NCI-H146 (cell line): ENCODE results near the gene SECTM1.
A peak's percentile ranks its signal among the peaks of the same experiment; 100 is the strongest.
"Not testable (repeated sequence)": the region's sequence is repeated elsewhere in the genome, so short reads cannot be mapped to it uniquely, and the experiment has no call there.

Source experiments
- DNase-seq: peaks from one replicate; lab custom pipeline; 2025; lab: John Stamatoyannopoulos, UW

SECTM1 gene

GRCh38 chr17:82369211-82369610 lies 35.6 kb upstream of the SECTM1 start:
- no peak for DNase-seq

GRCh38 chr17:82367724-82368524 lies 34.4 kb upstream of the SECTM1 start:
- DNase-seq = peak; percentile 36

- DNase-seq = peak; percentile 46
These were observed 33.2 kb upstream of the SECTM1 start for GRCh38 chr17:82366749-82367148.

GRCh38 chr17:82365606-82366295 lies 32.2 kb upstream of the SECTM1 start:
- peak; percentile 44 for DNase-seq

- no peak for DNase-seq
These were observed 28.5 kb upstream of the SECTM1 start for GRCh38 chr17:82361885-82362633.

GRCh38 chr17:82359451-82360074 lies 26.0 kb upstream of the SECTM1 start:
- DNase-seq = not testable (repeated sequence)

- DNase-seq = peak; percentile 48
These were observed 25.1 kb upstream of the SECTM1 start, which contains the start of gene TEX19 for GRCh38 chr17:82358465-82359350. TSS of gene TEX19 (plus strand) at chr17:82359247. CDS start at chr17:82362151, 2,904 bp downstream.

GRCh38 chr17:82357394-82357793 lies 23.8 kb upstream of the SECTM1 start:
- peak; percentile 62 for DNase-seq

- peak; percentile 86 for DNase-seq
These were observed 23.3 kb upstream of the SECTM1 start for GRCh38 chr17:82356845-82357355.

GRCh38 chr17:82355770-82356427 lies 22.3 kb upstream of the SECTM1 start:
- DNase-seq = no peak

GRCh38 chr17:82354804-82355308 lies 21.3 kb upstream of the SECTM1 start:
- no peak for DNase-seq

- DNase-seq = peak; percentile 34
These were observed 19.9 kb upstream of the SECTM1 start for GRCh38 chr17:82353484-82353883.

GRCh38 chr17:82351713-82352488 lies 18.3 kb upstream of the SECTM1 start:
- peak; percentile 82 for DNase-seq

GRCh38 chr17:82351254-82351712 lies 17.7 kb upstream of the SECTM1 start:
- DNase-seq = no peak

GRCh38 chr17:82350182-82351030 lies 16.8 kb upstream of the SECTM1 start:
- no peak for DNase-seq

- no peak for DNase-seq
These were observed 15.7 kb upstream of the SECTM1 start for GRCh38 chr17:82349287-82349701.

GRCh38 chr17:82348866-82349265 lies 15.3 kb upstream of the SECTM1 start:
- no peak for DNase-seq

GRCh38 chr17:82348434-82348833 lies 14.9 kb upstream of the SECTM1 start:
- no peak for DNase-seq
